Heart left ventricle (tissue), 16 donors: ENCODE results near the gene PDIA6. TPM values are rescaled to one million over a fixed set of nuclear protein-coding genes. Genes with fewer than 3 reads are reported as not detected.

ENCODE experiments used
- ATAC-seq, 4 donors: fragments of 200-7000 bp; cut with Tn5 transposase; one replicate each; pipeline ENCODE4 v1.9.1; 2020 to 2022; ENCODE audit warnings: moderate library complexity in 4 of 4, mild to moderate bottlenecking in 3 of 4, moderate number of reproducible peaks in 1 of 4
- DNase-seq, 5 donors: peaks; one replicate each; pipeline ENCODE4 v3.0.0-alpha.2; 2020
- H3K27ac ChIP-seq, 12 donors: fragments of 200-600 bp; sonication (generic) in 4 of 12; one replicate each; pipeline versions ENCODE4 v1.5.0 to v1.8.0; 2016 to 2022; ENCODE audit warnings: mild to moderate bottlenecking in 2 of 12
- H3K27me3 ChIP-seq, 9 donors: fragments of 200-600 bp; sonication (generic) in 2 of 9; one replicate each; pipeline versions ENCODE4 v1.5.1 to v1.8.0; 2016 to 2022; ENCODE audit warnings: mild to moderate bottlenecking in 3 of 9
- H3K36me3 ChIP-seq, 9 donors: fragments of 200-600 bp; sonication (generic) in 2 of 9; one replicate each; pipeline versions ENCODE4 v1.5.0 to v1.8.0; 2018 to 2022; ENCODE audit warnings: mild to moderate bottlenecking in 2 of 9
- H3K4me1 ChIP-seq, 12 donors: fragments of 200-600 bp; sonication (generic) in 4 of 12; one replicate each; pipeline versions ENCODE4 v1.5.0 to v1.8.0; 2016 to 2022; ENCODE audit warnings: mild to moderate bottlenecking in 3 of 12
- H3K4me3 ChIP-seq, 12 donors: fragments of 200-600 bp; sonication (generic) in 4 of 12; one replicate each; pipeline versions ENCODE4 v1.5.0 to v1.8.0; 2017 to 2022; ENCODE audit warnings: mild to moderate bottlenecking in 9 of 12, moderate library complexity in 4 of 12
- H3K9me3 ChIP-seq, 12 donors: fragments of 200-600 bp; sonication (generic) in 4 of 12; one replicate each; pipeline versions ENCODE4 v1.5.0 to v1.8.0; 2016 to 2022; ENCODE audit warnings: mild to moderate bottlenecking in 1 of 12
- CTCF ChIP-seq, 12 donors: fragments of 200-600 bp; sonication (generic) in 4 of 12; IDR thresholded peaks; one replicate each; pipeline versions ENCODE4 v1.5.0 to v1.8.0; 2018 to 2022; ENCODE audit warnings: antibody characterized with exemption in 12 of 12, mild to moderate bottlenecking in 5 of 12
- POLR2A ChIP-seq, 2 donors: fragments of 450-650 bp; IDR thresholded peaks; one replicate each; pipeline ENCODE4 v1.6.1; 2017; ENCODE audit warnings: antibody characterized with exemption in 2 of 2, mild to moderate bottlenecking in 2 of 2, moderate library complexity in 2 of 2
- WGBS, 4 donors: extraction: QIAGEN DNeasy Blood & Tissue Kit in 2 of 4; methylation state at CpG; one replicate each; pipeline versions ENCODE4 v1.1.5 to v1.1.7; 2013 to 2018; 5-methylcytosine and 5-hydroxymethylcytosine counted together
- intact Hi-C, 10 donors: fragments of 100-400 bp; cut with DNase I; formaldehyde crosslinking; loops; one replicate each; pipeline versions ENCODE4 v1.11.1 to v1.14.2; 2022
- polyA plus RNA-seq, 2 donors: library from polyadenylated mRNA; stranded (reverse); fragments of 200-250 nt; gene quantifications; one replicate each; pipeline ENCODE4 v1.2.3, GENCODE V29; 2013
- total RNA-seq, 9 donors: library from RNA; depleted of rRNA in 2 of 9; stranded (reverse); fragments of >200 nt in 2 of 9; fragmentation: NEBNext Ultra II Directional in 3 of 9; extraction: Animal tissue kit (Norgen Biotek cat#: 25700) in 3 of 9; gene quantifications; one replicate each; pipeline versions ENCODE4 v1.1.0 to v1.2.4, GENCODE V29; 2016 to 2023
- donor health status: ischemic (EF 13 %, LVEDD 7.1; RV severe dilation, severe dysfunction).
- donor health status: healthy with polysubstance abuse.
- donor health status: DM: no; HTN: yes; CAD: no.
- donor health status: DM: no; HTN: no; CAD: no.
- donor health status: ischemic (EF 25% LVEDD 6.9; RV normal size, moderate dysfunction).
- donor health status: ischemic (EF 25% LVEDD 5.7; RV mildly dilated, moderate dysfunction).
- donor health status: healthy.
- donor health status: DM: yes; HTN: yes; CAD: no.
- donor health status: ischemic (EF 35%, LVEDD 5.7; RV mildly dilated, moderate dysfunction).
- donor health status: nonischemic (EF 11% LVEDD 7.7; RV severe dilation, severe dysfunction).
- donor health status: DM: yes; HTN: yes; CAD: no.
- donor health status: PGD.
- donor health status: ischemic (EF 29% LVEDD 5.4; RV normal size, mild dysfunction).
- donor health status: nonischemic (EF 23%, LVEDD 6.1; RV moderate dilation, normal function).

PDIA6 gene
- total and polyA plus RNA-seq, 11 donors = 32.0 to 402 (median 110) TPM

DNA sequence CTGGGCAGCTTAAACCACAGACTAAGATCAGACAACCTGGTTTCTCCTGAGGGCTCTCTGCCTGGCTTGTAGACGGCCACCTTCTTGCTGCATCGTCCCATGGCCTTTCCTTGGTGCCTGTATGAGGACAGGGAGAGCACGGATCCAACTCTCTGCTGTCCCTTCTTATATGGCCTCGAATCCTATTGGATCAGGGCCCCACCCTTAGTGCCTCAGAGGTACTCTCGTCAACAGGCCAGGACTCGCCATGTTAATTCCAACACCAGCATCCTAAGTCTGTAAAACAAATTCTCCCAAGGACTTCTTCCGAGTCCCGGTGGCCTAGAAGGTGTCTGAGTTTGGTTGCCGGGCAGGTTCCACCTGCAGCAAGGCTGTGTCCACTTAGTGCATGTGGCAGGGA lies 51.0 kb downstream of the PDIA6 start:
- Histone ChIP-seq H3K9me3 (no peaks in the 10 kb centered on the region), H3K27me3 (peaks cover 0 to 8% (median 0%) of the 10 kb centered on the region in 9 donors), H3K36me3 (no peaks in the 10 kb centered on the region), H3K4me1 (peaks cover 0 to 11% (median 0%) of the 10 kb centered on the region in 12 donors), H3K4me3 (no peak overlapping the region), H3K27ac (no peak overlapping the region)
- WGBS, 4 donors = 81 to 92% (median 84%) methylated on average over 7 to 9 of the region's 9 CpGs
- intact Hi-C loops = no loop called here
- TF ChIP-seq POLR2A (IDR thresholded peaks at IDR 0.05) (no peak), CTCF (IDR thresholded peaks at IDR 0.05) (no peak)
- no peak for ATAC-seq
- no peak for DNase-seq

DNA sequence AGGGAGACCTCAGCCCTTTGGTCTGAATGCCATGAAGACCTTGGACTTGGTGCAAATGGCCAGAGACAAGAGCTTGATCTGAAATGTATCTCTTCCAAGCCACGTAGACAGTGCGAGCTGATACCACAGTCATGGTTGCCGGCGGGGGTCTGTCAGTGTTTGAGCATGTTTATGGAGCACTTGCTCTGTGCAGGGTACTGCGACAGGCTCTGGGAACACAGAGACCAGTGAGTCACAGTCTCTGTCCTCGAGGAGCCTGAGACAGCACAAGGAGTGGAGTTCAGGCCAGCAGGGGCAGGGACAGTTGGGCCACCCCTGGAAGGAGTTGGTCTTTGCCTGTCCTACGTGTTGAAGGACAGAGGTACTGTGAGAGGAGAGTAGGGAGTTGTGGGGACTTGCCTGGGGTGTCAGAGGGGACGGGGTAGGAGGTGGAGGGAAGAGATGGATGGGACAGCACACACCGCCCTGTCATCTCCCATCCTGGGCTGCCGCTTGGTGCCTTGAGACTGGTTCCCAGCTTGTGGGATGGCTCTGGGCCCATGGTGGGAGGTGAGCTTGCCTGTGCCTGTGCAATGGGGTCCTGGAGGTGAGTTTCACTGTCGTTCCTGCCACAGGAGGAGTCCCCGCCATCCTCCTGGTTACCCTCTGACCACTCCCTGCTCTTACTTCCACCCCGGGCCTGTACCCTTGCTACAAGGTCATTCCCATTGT lies 51.6 kb downstream of the PDIA6 start:
- TF ChIP-seq CTCF (IDR thresholded peaks at IDR 0.05) = no peak
- TF ChIP-seq POLR2A (IDR thresholded peaks at IDR 0.05) = no peak
- 82 to 90% (median 90%) methylated on average over 13 of the region's 13 CpGs for WGBS, 4 donors
- Histone ChIP-seq H3K27me3 (peaks cover 0 to 8% (median 0%) of the 10 kb centered on the region in 9 donors), H3K4me1 (peaks cover 0 to 11% (median 0%) of the 10 kb centered on the region in 12 donors), H3K27ac (no peak overlapping the region), H3K36me3 (no peaks in the 10 kb centered on the region), H3K9me3 (no peaks in the 10 kb centered on the region), H3K4me3 (no peak overlapping the region)
- intact Hi-C loops = no loop called here
- ATAC-seq (no peak), DNase-seq (no peak)

GRCh38 chr2:10759151-10759714 lies 53.4 kb downstream of the PDIA6 start:
- TF ChIP-seq POLR2A (IDR thresholded peaks at IDR 0.05) (no peak), CTCF (IDR thresholded peaks at IDR 0.05) (no peak)
- Histone ChIP-seq H3K9me3 (no peaks in the 10 kb centered on the region), H3K27me3 (peaks cover 0 to 8% (median 0%) of the 10 kb centered on the region in 9 donors), H3K27ac (no peak overlapping the region), H3K4me1 (peaks cover 0 to 11% (median 0%) of the 10 kb centered on the region in 12 donors), H3K36me3 (no peaks in the 10 kb centered on the region), H3K4me3 (no peak overlapping the region)
- intact Hi-C loops = no loop called here
- 87 to 95% (median 90%) methylated on average over 8 to 11 of the region's 11 CpGs for WGBS, 4 donors
- DNase-seq = no peak
- no peak for ATAC-seq

GRCh38 chr2:10757814-10758286 lies 54.7 kb downstream of the PDIA6 start:
- Histone ChIP-seq H3K36me3 (no peaks in the 10 kb centered on the region), H3K4me1 (peaks cover 0 to 5% (median 0%) of the 10 kb centered on the region in 12 donors), H3K27me3 (peaks cover 0 to 8% (median 0%) of the 10 kb centered on the region in 9 donors), H3K9me3 (no peaks in the 10 kb centered on the region), H3K27ac (no peak overlapping the region), H3K4me3 (no peak overlapping the region)
- intact Hi-C loops = no loop called here
- DNase-seq = no peak
- no peak for TF ChIP-seq POLR2A (IDR thresholded peaks at IDR 0.05)
- TF ChIP-seq CTCF (IDR thresholded peaks at IDR 0.05) = no peak
- 87 to 93% (median 93%) methylated on average over 6 of the region's 6 CpGs for WGBS, 4 donors
- ATAC-seq = no peak
